Measurements from ENCODE around the gene SLC25A1.

The SLC25A1 gene

DNA sequence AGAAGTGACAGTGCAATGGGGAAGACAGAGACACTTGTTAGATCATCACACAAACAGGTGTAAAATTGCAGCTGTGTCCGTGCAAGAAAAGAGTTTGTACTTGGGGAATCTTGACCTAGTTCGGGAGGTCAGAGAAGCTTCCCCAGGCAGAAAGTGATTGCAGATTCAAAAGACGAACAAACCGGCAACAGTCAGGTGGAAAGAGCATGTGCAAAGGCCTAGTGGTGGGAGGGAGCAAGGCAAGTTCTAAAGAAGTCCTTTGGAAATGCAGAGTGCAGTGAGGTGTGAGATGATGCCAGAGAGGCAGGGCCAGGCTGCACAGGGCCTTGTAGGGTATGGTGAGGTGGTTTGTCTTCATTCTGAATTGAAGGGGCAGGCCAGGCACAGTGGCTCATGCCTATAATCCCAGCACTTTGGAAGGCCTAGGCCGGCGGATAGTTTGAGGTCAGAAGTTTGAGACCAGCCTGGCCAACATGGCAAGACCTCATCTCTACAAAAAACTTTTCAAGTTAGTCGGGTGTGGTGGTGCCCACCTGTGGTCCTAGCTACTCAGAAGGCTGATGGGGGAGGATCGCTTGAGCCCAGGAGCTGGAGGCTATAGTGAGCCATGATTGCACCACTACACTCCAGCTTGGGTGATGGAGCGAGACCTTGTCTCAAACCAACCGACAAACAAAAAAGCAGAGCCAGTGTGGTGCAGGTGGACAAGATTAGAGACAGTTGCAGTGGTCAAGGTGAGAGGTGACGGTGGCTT lies 32.1 kb downstream of the SLC25A1 start:
- H3K4me3 ChIP-seq (ENCODE audit: low read length) = no peak overlapping the region
- peak; percentile 39 for DNase-seq (ENCODE audit: low read depth, low spot score)

GRCh38 chr22:19143967-19144400 lies 34.6 kb downstream of the SLC25A1 start:
- DNase-seq (ENCODE audit: low read depth, low spot score) = no peak
- H3K4me3 ChIP-seq (ENCODE audit: low read length) = peak overlapping the region; percentile 80

GRCh38 chr22:19143212-19143611 lies 35.3 kb downstream of the SLC25A1 start:
- no peak for DNase-seq (ENCODE audit: low read depth, low spot score)
- peak overlapping the region; percentile 80; the same call in 1 of the 2 replicates for H3K4me3 ChIP-seq (ENCODE audit: low read length)

- H3K4me3 ChIP-seq (ENCODE audit: low read length) = no peak overlapping the region
- no peak for DNase-seq (ENCODE audit: low read depth, low spot score)
Observed at GRCh38 chr22:19142394-19142793, 36.1 kb downstream of the SLC25A1 start.

DNA sequence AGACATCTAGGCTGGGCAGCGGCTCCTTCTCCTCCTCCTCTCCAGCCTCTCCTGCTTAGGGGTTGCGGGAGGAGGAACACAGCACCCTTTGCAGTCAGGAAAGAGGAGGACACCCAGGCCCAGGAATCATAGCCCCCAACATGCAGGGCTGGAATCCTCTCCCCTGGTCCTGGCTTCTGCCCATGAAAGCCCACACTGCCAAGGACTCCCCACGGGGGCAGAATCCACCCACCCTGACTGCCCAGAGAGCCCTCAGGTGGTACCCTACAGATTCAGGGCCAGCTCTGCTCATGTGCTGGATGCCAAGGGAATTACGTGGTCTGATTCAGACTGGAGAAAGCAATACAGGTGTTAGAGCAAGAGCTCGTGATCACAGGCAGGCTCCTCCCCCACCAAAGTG lies 38.6 kb downstream of the SLC25A1 start:
- no peak for DNase-seq (ENCODE audit: low read depth, low spot score)

DNA sequence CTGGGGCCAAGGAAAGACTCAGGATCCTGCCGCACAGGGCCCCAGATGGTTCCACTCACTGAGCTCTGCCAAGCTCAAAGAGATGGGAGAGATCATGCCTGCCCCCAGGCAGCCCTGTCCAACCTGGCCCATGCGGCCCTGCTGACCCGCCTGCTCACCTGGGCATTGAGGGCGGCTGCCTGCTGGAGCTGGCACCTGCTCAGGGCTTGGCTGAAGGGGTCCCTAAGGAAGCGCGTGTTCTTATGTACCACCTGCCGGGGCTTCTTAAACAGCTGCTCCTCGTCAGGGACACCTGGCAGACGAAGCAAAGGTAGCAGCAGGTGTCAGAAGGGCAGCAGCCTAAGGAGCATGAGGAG lies 39.6 kb downstream of the SLC25A1 start:
- no peak for DNase-seq (ENCODE audit: low read depth, low spot score)
- no peak overlapping the region for H3K4me3 ChIP-seq (ENCODE audit: low read length)

More for the DNA sequence above, 38.6 kb downstream of the SLC25A1 start:
- no peak overlapping the region for H3K4me3 ChIP-seq (ENCODE audit: low read length)

DNA sequence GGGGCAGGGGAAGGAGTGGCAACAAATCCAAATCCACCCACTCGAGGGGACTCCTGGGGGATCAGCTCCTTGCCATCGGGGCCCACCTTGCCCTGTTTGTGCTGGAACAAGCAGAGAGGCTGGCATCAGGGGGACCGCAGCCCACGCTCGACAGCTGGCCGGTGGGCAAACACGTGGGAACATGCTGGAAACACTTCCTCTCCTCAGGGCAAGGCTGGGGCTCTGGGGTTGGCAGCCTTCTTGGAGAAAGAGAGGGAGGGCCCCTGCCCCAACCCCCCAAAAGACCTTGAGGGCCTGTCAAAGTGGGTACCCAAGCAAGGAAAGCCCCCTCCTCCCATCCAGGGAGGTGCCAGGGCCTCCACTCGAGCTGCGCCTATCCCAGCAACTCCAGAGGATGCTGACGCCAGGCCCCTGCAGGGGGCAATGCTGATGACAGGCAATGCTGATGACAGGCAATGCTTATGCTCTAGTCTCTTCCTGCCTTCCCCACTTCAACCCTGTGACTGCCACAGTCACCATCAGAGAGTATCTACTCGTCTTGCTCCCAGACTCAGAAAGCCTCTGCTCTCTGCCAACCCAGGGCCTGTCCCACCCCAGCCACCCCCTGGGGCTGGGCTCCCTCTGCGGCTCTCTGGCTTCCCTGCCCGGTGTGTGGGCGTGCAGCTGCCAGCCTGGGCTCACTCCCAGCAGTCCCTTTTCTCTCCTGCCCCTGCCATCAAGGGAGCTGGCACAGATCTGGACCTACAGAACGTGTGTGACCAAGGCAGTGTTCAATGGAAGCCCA lies 40.1 kb downstream of the SLC25A1 start:
- H3K4me3 ChIP-seq (ENCODE audit: low read length) = no peak overlapping the region
- no peak for DNase-seq (ENCODE audit: low read depth, low spot score)

DNA sequence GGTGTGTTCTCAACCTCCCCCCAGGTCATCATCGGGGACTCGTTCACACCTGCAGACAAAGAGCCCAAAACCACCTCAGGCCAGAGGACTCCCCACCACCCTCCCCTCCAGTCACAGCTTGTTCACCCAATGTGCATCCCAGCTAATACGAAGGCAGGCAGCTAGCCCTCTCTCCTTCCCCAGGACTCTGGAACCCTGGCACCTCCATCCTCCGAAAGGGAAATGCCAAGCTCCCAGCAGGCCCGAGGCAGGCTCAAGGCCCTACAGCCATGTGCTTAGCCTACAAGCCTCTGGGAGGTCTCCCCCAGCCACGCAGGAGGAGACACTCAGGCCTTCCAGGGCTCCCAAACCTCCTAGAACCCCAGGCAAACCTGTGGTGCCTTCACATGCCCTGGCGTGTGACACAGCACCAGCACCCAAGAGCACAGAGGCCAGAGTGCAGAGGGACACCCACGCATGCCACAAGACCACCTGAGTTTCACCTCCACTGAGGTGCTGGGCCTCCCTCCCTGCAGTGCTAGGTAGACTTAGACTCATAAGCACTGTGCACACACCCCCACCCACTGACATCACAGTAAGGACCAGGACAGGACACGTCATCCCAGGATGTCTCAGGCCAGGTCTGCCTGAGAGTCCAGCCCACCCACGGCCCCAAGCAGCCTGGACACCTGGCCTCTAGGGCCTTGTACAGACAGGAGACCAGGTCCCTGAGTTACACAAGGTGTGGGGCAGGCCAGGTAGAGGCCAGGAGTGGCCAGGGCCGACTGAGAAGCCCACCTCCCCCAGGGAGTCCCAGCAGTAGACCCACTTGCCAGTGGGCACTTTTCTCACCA lies 40.9 kb downstream of the SLC25A1 start:
- no peak for DNase-seq (ENCODE audit: low read depth, low spot score)
- H3K4me3 ChIP-seq (ENCODE audit: low read length) = no peak overlapping the region

GRCh38 chr22:19136915-19137314 lies 41.6 kb downstream of the SLC25A1 start:
- no peak for DNase-seq (ENCODE audit: low read depth, low spot score)
- no peak overlapping the region for H3K4me3 ChIP-seq (ENCODE audit: low read length)

DNA sequence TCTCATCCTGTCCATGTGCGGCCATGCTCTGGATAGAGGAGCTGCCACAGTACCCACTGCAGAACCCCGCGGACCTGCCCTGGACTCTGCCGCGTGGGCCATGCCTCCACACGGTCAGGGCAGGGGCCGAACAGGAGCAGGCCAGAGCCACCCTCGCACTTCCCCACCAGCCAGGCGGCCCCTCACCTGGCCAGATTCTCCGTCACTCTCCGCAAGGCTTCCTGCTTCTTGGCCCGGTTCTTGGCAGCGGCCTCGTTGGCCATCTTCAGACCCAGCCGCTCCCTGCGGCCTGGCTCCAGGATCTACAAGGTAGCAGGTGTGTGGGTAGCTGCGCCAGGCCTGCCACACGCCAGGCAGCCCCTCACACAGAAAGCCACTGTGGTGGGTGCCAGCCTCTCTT lies 43.7 kb downstream of the SLC25A1 start:
- no peak for DNase-seq (ENCODE audit: low read depth, low spot score)
- H3K4me3 ChIP-seq (ENCODE audit: low read length) = no peak overlapping the region

GRCh38 chr22:19134176-19134831 lies 44.2 kb downstream of the SLC25A1 start:
- DNase-seq (ENCODE audit: low read depth, low spot score) = no peak
- H3K4me3 ChIP-seq (ENCODE audit: low read length) = no peak overlapping the region

DNA sequence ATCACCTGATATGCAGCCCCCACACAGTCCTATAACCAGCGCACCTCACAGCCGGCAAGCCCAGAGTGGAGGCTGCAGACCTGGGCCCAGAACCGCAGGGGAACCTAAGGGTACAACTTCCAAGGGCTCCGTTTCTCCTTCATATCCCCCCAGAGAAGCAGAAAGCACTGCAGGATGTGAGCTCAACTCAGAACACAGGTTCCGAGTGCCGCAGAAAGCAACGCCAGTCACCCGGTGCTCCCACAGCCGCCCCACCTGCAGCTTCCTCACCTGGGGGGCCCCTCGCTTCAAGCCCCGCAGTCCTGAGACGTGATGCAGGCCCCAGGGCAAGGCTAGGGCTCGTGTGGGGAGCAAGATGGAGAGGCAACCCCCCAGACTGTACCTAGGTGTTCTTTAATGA lies 45.0 kb downstream of the SLC25A1 start:
- no peak for DNase-seq (ENCODE audit: low read depth, low spot score)
- H3K4me3 ChIP-seq (ENCODE audit: low read length) = no peak overlapping the region

DNA sequence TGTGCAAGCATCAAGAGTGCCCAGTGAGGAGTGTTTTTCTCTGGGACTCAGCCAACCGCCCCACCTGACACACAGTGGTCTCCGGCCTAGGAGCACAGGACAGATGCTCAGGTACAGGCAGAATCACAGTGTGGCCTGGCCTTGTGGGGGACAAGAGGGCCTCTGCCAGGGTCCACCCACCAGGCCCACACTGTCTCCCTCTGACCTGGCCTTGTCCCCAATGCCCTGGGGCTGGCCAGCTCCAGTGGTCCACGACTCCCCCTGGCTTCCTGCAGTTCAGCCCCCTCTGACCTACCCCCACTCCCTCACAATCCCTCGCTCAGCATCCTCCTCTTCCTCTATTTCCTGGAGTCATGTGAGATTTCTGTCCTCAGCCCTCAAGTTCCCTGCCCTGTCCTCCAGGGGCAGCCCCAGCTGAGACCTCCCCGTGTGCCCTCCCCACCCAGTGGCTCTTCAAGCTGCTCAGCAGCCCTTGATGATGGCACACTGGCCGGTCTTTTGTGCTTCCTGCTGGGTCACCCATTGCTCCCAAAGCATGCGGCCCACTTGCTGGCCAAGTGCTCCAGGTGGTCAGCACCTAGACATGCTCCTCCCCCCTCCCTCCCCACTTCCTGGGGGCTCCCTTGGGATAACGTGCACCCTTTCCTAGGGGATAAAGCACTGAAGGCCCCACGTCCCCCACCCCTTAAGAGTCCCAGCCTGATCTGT lies 45.7 kb downstream of the SLC25A1 start:
- no peak for DNase-seq (ENCODE audit: low read depth, low spot score)
- H3K4me3 ChIP-seq (ENCODE audit: low read length) = no peak overlapping the region

DNA sequence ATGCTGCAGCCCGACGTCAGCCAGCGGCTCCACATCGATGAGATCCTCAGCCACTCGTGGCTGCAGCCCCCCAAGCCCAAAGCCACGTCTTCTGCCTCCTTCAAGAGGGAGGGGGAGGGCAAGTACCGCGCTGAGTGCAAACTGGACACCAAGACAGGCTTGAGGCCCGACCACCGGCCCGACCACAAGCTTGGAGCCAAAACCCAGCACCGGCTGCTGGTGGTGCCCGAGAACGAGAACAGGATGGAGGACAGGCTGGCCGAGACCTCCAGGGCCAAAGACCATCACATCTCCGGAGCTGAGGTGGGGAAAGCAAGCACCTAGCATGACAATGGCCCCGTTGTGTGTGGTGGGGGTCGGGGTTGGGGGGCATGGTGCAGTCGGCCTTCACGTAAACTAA lies 46.4 kb downstream of the SLC25A1 start:
- H3K4me3 ChIP-seq (ENCODE audit: low read length) = no peak overlapping the region
- no peak for DNase-seq (ENCODE audit: low read depth, low spot score)

GRCh38 chr22:19131685-19132015 lies 46.9 kb downstream of the SLC25A1 start:
- H3K4me3 ChIP-seq (ENCODE audit: low read length) = no peak overlapping the region
- DNase-seq (ENCODE audit: low read depth, low spot score) = no peak

DNA sequence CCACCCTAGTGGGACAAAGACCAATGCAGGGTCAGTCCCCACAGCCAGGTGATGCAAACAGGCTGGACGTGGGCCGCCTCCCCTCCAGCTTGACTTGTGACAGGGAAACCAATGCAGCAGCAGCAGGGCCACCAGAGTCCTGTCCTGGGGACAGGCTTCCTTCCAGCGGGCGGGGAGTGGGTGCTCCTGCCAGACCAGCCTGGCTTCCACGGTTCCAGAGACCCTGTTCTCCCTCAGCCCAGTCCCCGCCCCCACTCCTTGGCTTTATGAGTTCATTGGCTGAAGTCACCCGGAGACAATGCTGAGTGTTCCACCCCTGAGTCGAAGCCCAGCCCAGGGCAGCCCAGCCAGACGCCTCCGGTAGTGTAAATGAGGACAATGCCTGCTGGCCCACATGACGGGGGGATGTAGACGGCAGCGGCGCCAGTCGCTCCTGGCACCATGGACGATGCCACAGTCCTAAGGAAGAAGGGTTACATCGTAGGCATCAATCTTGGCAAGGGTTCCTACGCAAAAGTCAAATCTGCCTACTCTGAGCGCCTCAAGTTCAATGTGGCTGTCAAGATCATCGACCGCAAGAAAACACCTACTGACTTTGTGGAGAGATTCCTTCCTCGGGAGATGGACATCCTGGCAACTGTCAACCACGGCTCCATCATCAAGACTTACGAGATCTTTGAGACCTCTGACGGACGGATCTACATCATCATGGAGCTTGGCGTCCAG lies 47.4 kb downstream of the SLC25A1 start, which contains the start of gene TSSK2:
Gene TSSK2 (plus strand): TSS at position 350 of the 726 bp plus-strand sequence. CDS start 92 bp downstream, at position 442.
- H3K4me3 ChIP-seq (ENCODE audit: low read length) = no peak within 1 kb of the TSS
- DNase-seq (ENCODE audit: low read depth, low spot score) = no peak

- DNase-seq (ENCODE audit: low read depth, low spot score) = no peak
- no peak overlapping the region for H3K4me3 ChIP-seq (ENCODE audit: low read length)
Observed at GRCh38 chr22:19129871-19130270, 48.7 kb downstream of the SLC25A1 start.

Data from Jurkat, Clone E6-1 (cell line).